ENCODE data around the gene TXN2.
"Not testable (repeated sequence)": the region's sequence is repeated elsewhere in the genome, so short reads cannot be mapped to it uniquely, and the experiment has no call there.

TXN2 gene

GRCh38 chr22:36431977-36432376, 49.5 kb downstream of the TXN2 start:
- TF ChIP-seq CTCF (IDR thresholded peaks at IDR 0.05; ENCODE audit: extremely low read depth, missing control alignments) = no peak
- no peak for DNase-seq (ENCODE audit: low spot score)

- DNase-seq (ENCODE audit: low spot score) = no peak
- TF ChIP-seq CTCF (IDR thresholded peaks at IDR 0.05; ENCODE audit: extremely low read depth, missing control alignments) = no peak
Measured at GRCh38 chr22:36430863-36431262, 50.6 kb downstream of the TXN2 start.

- DNase-seq (ENCODE audit: low spot score) = not testable (repeated sequence)
Measured at GRCh38 chr22:36427952-36428351, 53.5 kb downstream of the TXN2 start.

- DNase-seq (ENCODE audit: low spot score) = peak; percentile 42
- no peak for TF ChIP-seq CTCF (IDR thresholded peaks at IDR 0.05; ENCODE audit: extremely low read depth, missing control alignments)
Measured at GRCh38 chr22:36425977-36426523, 55.4 kb downstream of the TXN2 start.

GRCh38 chr22:36424901-36425579, 56.4 kb downstream of the TXN2 start:
- TF ChIP-seq CTCF (IDR thresholded peaks at IDR 0.05; ENCODE audit: extremely low read depth, missing control alignments) = no peak
- no peak for DNase-seq (ENCODE audit: low spot score)

- DNase-seq (ENCODE audit: low spot score) = not testable (repeated sequence)
Measured at GRCh38 chr22:36424466-36424865, 57.0 kb downstream of the TXN2 start.

- no peak for DNase-seq (ENCODE audit: low spot score)
- TF ChIP-seq CTCF (IDR thresholded peaks at IDR 0.05; ENCODE audit: extremely low read depth, missing control alignments) = no peak
Measured at GRCh38 chr22:36423461-36424404, 57.7 kb downstream of the TXN2 start.

GRCh38 chr22:36422287-36423014, 59.0 kb downstream of the TXN2 start:
- DNase-seq (ENCODE audit: low spot score) = no peak
- no peak for TF ChIP-seq CTCF (IDR thresholded peaks at IDR 0.05; ENCODE audit: extremely low read depth, missing control alignments)
